Epithelial cell of esophagus (primary cell): ENCODE data around the gene RANBP10.
"Not testable (repeated sequence)": the region's sequence is repeated elsewhere in the genome, so short reads cannot be mapped to it uniquely, and the experiment has no call there.

Experiments used
- DNase-seq: peaks from one replicate; pipeline ENCODE4 v3.0.0; 2010; ENCODE audit warnings: low read depth
- H3K4me3 ChIP-seq: 2 replicates; pipeline ENCODE4 v1.5.1; 2011; ENCODE audit warnings: mild to moderate bottlenecking, low read length, control low read depth
- CTCF ChIP-seq: IDR thresholded peaks from 2 replicates; pipeline ENCODE4 v1.5.1; 2011; ENCODE audit warnings: low read depth, mild to moderate bottlenecking, low read length, control low read depth, inconsistent platforms; ENCODE audit not compliant: insufficient read depth; ENCODE audit errors: missing control alignments

The RANBP10 gene

GRCh38 chr16:67697422-67698185 is 108.8 kb downstream of the RANBP10 start:
- H3K4me3 ChIP-seq = no peak overlapping the region
- peak; percentile 54 for DNase-seq
- no peak for TF ChIP-seq CTCF

- no peak overlapping the region for H3K4me3 ChIP-seq
- TF ChIP-seq CTCF = no peak
- DNase-seq = no peak
Measured at GRCh38 chr16:67694611-67695010, 111.7 kb downstream of the RANBP10 start.

GRCh38 chr16:67693517-67694285 is 112.7 kb downstream of the RANBP10 start:
- not testable (repeated sequence) for H3K4me3 ChIP-seq, DNase-seq

- TF ChIP-seq CTCF = no peak
- no peak overlapping the region for H3K4me3 ChIP-seq
- DNase-seq = no peak
Measured at GRCh38 chr16:67685388-67686112, 120.8 kb downstream of the RANBP10 start.

GRCh38 chr16:67683767-67684166 is 122.6 kb downstream of the RANBP10 start:
- TF ChIP-seq CTCF = no peak
- no peak overlapping the region for H3K4me3 ChIP-seq
- DNase-seq = no peak

GRCh38 chr16:67679935-67680897 is 126.1 kb downstream of the RANBP10 start:
- TF ChIP-seq CTCF = no peak
- DNase-seq = no peak
- no peak overlapping the region for H3K4me3 ChIP-seq
